GM18520 (cell line): Measurements from ENCODE around the gene SIAH3.
"Not testable (repeated sequence)": the region's sequence is repeated elsewhere in the genome, so short reads cannot be mapped to it uniquely, and the experiment has no call there.

Experiments
- ATAC-seq: cut with Tn5 transposase; IDR thresholded peaks from one replicate; pipeline ENCODE4 v1.9.1; 2021; ENCODE audit not compliant: unreplicated experiment

SIAH3 gene

GRCh38 chr13:45783346-45784043, 68.1 kb downstream of the SIAH3 start:
- no peak for ATAC-seq

- ATAC-seq: no peak
Measured at GRCh38 chr13:45782327-45783045, 69.1 kb downstream of the SIAH3 start.

GRCh38 chr13:45781553-45782326, 69.8 kb downstream of the SIAH3 start:
- ATAC-seq: no peak

GRCh38 chr13:45779901-45780300, 71.7 kb downstream of the SIAH3 start:
- no peak for ATAC-seq

- no peak for ATAC-seq
Measured at GRCh38 chr13:45778882-45779281, 72.7 kb downstream of the SIAH3 start.

- ATAC-seq: no peak
Measured at GRCh38 chr13:45776748-45777147, 74.8 kb downstream of the SIAH3 start.

- no peak for ATAC-seq
Measured at GRCh38 chr13:45775401-45775963, 76.1 kb downstream of the SIAH3 start.

GRCh38 chr13:45773944-45774343, 77.6 kb downstream of the SIAH3 start:
- no peak for ATAC-seq

GRCh38 chr13:45773236-45773635, 78.3 kb downstream of the SIAH3 start:
- no peak for ATAC-seq

GRCh38 chr13:45770886-45771285, 80.7 kb downstream of the SIAH3 start:
- no peak for ATAC-seq

GRCh38 chr13:45768656-45769479, 82.7 kb downstream of the SIAH3 start:
- ATAC-seq: no peak

- no peak for ATAC-seq
Measured at GRCh38 chr13:45765464-45765863, 86.1 kb downstream of the SIAH3 start.

- ATAC-seq: no peak
Measured at GRCh38 chr13:45763419-45763818, 88.1 kb downstream of the SIAH3 start.

- not testable (repeated sequence) for ATAC-seq
Measured at GRCh38 chr13:45757589-45757988, 94.0 kb downstream of the SIAH3 start.

- not testable (repeated sequence) for ATAC-seq
Measured at GRCh38 chr13:45756498-45756897, 95.1 kb downstream of the SIAH3 start.

GRCh38 chr13:45752510-45752909, 99.0 kb downstream of the SIAH3 start:
- no peak for ATAC-seq

GRCh38 chr13:45751885-45752284, 99.7 kb downstream of the SIAH3 start:
- no peak for ATAC-seq

- no peak for ATAC-seq
Measured at GRCh38 chr13:45750566-45750965, 101.0 kb downstream of the SIAH3 start.

- no peak for ATAC-seq
Measured at GRCh38 chr13:45748941-45749759, 102.4 kb downstream of the SIAH3 start.

- no peak for ATAC-seq
Measured at GRCh38 chr13:45747071-45747470, 104.5 kb downstream of the SIAH3 start.
